Measurements from ENCODE around the gene ZNF764.

Gene ZNF764

DNA sequence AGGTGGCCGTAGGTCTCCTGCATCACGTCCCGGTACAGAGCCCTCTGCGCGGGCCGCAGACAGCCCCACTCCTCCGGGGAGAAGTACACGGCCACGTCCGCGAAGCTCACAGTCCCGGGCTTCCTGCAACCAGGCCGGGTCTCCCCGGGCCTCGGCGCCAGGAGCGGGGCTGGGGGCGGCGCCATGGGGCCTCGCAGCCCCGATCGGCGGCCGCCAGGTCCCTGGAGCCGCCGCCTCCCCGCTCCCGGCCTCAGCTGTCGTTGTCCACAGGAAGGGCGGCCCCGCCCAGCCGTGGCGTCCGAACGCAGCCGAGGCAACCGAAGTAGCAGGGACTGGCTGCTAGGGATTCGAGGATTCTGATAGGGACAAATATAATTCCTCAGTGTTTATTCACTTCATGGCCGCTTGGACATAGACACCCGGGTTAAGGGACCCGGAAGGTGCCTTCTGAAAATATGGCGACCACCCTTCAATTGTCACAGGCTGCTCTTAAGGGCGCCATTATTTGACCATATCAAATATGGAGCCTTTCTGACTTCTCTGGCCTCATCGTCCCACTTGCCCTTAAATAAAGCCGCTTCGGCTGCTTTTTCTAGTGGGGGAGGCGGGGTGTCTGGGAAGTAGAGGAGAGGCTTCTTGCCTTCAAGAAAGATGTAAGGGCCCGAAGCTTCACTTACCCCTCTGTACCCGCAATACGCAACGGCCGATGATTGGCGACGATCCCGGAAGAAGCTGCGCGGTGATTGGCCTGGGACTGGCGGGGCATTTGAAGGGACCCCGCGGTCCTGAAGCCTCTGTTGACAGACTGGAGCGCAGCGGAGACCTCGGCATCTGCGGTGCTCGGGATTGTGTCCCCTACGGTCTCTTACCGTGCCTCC lies 13.5 kb upstream of the ZNF764 start, which contains the start of gene ZNF688:
TSS of gene ZNF688 (minus strand) at position 270 of the 878 bp plus-strand sequence. CDS start at position 185, 85 bp downstream.
- peak within 1 kb of the TSS; percentile 89 for H3K27ac ChIP-seq (ENCODE audit: low read depth, low read length)
- peaks cover 0 to 1% (median 0%) of the 10 kb centered on the region in 5 donors for H3K36me3 ChIP-seq (ENCODE audit: control insufficient read depth in 5 of 5, insufficient read depth in 5 of 5, low read length in 5 of 5)
- H3K4me1 ChIP-seq (ENCODE audit: control insufficient read depth in 5 of 5, insufficient read depth in 5 of 5, low read length in 5 of 5), result peaks cover 10 to 27% (median 23%) of the 10 kb centered on the region in 5 donors
- peak within 1 kb of the TSS; percentile 48 to 96 (median 92) for H3K9ac ChIP-seq (ENCODE audit: low read length in 5 of 5)
- H3K27me3 ChIP-seq (ENCODE audit: control insufficient read depth in 5 of 5, insufficient read depth in 4 of 5, low read length in 5 of 5), result no peaks in the 10 kb centered on the region
- H3K9me3 ChIP-seq (ENCODE audit: control insufficient read depth in 5 of 5, low read length in 5 of 5), result no peaks in the 10 kb centered on the region
- peak within 1 kb of the TSS; percentile 80 to 88 (median 87) for H3K4me3 ChIP-seq (ENCODE audit: low read depth in 1 of 5, low read length in 5 of 5)

DNA sequence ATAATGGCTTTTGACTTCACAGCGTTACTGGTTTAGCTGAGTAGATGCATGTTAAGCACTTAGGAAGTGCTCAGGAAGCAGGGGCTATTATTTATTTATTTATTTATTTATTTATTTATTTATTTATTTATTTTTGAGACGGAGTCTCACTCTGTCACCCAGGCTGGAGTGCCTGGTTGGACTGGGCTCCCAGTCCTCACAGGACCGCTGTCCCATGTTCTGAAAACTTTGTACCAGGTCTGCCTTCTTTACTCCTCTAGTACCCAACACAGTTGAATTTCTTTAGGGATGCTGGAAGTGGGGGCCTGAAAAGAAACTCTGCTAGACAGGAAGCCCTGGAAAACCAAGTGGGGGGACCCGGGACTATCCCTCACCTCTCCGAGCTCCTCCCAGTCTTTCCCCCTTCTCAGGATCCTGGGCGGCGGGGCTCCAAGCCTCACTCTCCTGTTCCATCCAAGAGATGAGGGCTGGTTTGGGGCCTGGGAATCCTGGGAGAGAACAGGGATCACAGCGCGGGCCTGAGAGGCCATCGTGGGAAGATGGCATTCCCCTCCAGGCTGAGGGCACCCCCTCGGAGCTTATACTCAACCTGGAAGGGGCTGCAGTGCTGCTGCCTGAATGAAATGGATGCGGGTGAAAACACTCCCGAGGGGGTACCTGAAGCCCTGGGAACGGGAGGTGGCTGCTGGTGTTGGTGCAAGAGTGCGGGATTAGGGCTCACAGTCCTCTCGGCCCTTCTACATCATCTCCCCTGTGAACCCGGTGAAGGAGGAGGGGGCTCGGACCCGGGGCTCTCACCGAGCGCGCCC lies 12.7 kb upstream of the ZNF764 start:
- peak overlapping the region; percentile 48 to 96 (median 92) for H3K9ac ChIP-seq (ENCODE audit: low read length in 5 of 5)
- H3K4me3 ChIP-seq (ENCODE audit: low read depth in 1 of 5, low read length in 5 of 5), result peak overlapping the region; percentile 80 to 88 (median 87)
- peak overlapping the region; percentile 89 for H3K27ac ChIP-seq (ENCODE audit: low read depth, low read length)
- no peaks in the 10 kb centered on the region for H3K27me3 ChIP-seq (ENCODE audit: control insufficient read depth in 5 of 5, insufficient read depth in 4 of 5, low read length in 5 of 5)
- no peaks in the 10 kb centered on the region for H3K36me3 ChIP-seq (ENCODE audit: control insufficient read depth in 5 of 5, insufficient read depth in 5 of 5, low read length in 5 of 5)
- peaks cover 10 to 27% (median 23%) of the 10 kb centered on the region in 5 donors for H3K4me1 ChIP-seq (ENCODE audit: control insufficient read depth in 5 of 5, insufficient read depth in 5 of 5, low read length in 5 of 5)
- H3K9me3 ChIP-seq (ENCODE audit: control insufficient read depth in 5 of 5, low read length in 5 of 5), result no peaks in the 10 kb centered on the region

DNA sequence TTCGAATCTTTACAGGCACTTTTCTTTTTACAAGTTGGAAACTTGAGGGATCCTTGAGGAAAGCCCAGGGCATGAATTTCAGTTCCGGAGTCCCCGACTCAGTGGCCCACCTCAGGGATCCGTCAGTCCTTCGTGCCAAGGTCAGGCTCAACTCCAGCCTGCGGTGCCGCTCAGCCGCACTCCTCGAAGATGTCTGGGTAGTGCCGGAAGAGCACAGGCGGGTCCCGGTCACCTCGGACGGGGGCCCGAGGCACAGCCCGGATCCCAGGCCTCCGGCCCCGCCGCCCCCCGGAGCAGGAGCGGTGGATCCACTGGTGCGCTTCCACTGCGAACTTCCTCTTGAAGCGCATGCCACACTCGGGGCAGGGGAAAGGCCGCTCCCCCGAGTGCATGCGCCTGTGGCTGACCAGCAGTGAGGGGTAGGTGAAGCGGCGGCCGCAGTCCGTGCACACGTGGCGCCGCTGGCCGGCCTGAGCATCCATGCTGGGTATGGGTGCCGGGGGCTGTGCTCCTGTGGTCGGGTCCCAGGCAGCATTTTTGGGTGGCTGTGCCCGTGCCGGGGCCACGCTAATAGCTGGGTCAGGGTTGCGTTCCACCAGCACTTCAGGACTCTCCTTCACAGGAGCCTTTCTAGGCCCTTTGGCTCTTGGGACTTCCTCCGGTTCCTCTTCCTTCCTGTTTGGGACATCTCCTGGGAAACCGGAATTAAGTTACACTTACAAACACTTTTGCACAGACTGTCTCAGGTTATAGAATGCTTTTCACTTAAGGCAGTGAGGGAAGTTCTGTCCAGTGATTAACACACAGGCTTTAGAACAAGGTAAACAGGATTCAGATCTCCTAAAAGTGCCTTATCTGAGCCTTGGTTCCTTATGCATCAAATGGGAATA lies 11.8 kb upstream of the ZNF764 start:
- Histone ChIP-seq H3K4me1 (ENCODE audit: control insufficient read depth in 5 of 5, insufficient read depth in 5 of 5, low read length in 5 of 5) (peaks cover 10 to 27% (median 23%) of the 10 kb centered on the region in 5 donors), H3K27ac (ENCODE audit: low read depth, low read length) (no peak overlapping the region), H3K27me3 (ENCODE audit: control insufficient read depth in 5 of 5, insufficient read depth in 4 of 5, low read length in 5 of 5) (no peaks in the 10 kb centered on the region), H3K9me3 (ENCODE audit: control insufficient read depth in 5 of 5, low read length in 5 of 5) (no peaks in the 10 kb centered on the region), H3K36me3 (ENCODE audit: control insufficient read depth in 5 of 5, insufficient read depth in 5 of 5, low read length in 5 of 5) (no peaks in the 10 kb centered on the region), H3K9ac (ENCODE audit: low read length in 5 of 5) (peak overlapping the region in 1 of 5 donors; percentile 35), H3K4me3 (ENCODE audit: low read depth in 1 of 5, low read length in 5 of 5) (peak overlapping the region in 3 of 5 donors; percentile 0 to 24 (median 18))

DNA sequence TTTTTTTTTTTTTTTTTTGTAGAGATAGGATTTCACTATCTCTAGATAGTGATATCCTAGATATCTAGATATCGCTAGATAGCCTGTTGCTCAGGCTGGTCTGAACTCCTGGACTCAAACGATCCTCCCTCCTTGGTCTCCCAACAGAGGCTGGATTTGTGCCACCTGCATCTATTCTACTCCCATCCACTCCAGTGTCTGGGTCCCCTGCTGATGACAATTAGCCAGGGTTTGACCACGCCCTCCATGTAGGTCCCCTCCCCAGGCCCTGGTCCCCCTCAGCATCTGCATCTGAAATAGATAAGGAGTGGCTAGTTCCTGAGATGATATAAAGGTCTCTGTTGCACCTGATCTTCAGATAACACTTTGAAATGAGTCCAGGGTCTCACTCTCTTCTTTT lies 11.1 kb upstream of the ZNF764 start:
- Histone ChIP-seq H3K4me3 (ENCODE audit: low read depth in 1 of 5, low read length in 5 of 5) (no peak overlapping the region), H3K9me3 (ENCODE audit: control insufficient read depth in 5 of 5, low read length in 5 of 5) (no peaks in the 10 kb centered on the region), H3K27ac (ENCODE audit: low read depth, low read length) (no peak overlapping the region), H3K4me1 (ENCODE audit: control insufficient read depth in 5 of 5, insufficient read depth in 5 of 5, low read length in 5 of 5) (peaks cover 10 to 27% (median 23%) of the 10 kb centered on the region in 5 donors), H3K27me3 (ENCODE audit: control insufficient read depth in 5 of 5, insufficient read depth in 4 of 5, low read length in 5 of 5) (no peaks in the 10 kb centered on the region), H3K36me3 (ENCODE audit: control insufficient read depth in 5 of 5, insufficient read depth in 5 of 5, low read length in 5 of 5) (no peaks in the 10 kb centered on the region), H3K9ac (ENCODE audit: low read length in 5 of 5) (no peak overlapping the region)

DNA sequence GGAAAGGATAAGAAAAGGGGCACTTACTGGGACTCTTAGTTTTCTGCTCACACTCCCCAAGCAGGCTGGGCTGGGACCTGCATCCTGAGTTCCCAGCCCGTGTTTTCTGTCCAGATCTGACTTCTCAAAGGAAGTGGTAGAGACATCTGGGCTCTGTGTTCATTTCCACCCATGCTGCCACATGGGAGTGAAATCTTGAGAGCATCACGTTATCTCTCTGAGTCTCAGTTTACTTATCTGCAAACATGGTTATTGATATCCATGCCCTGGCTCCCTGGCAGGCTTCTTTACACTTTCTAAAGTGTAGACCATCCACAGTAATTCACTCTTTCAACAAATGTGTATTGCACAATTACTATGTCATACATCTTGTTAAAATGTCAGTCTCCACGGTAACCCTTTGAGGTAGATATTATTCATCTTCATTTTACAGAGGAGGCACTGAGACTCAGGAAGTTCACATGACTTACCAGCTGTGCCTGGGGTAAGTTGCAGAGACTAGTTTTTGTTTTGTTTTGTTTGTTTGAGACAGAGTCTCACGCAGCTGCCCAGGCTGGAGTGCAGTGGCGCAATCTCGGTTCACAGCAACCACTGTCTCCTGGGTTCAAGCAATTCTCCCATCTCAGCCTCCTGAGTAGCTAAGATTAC lies 9.9 kb upstream of the ZNF764 start:
- Histone ChIP-seq H3K36me3 (ENCODE audit: control insufficient read depth in 5 of 5, insufficient read depth in 5 of 5, low read length in 5 of 5) (no peaks in the 10 kb centered on the region), H3K9ac (ENCODE audit: low read length in 5 of 5) (no peak overlapping the region), H3K27me3 (ENCODE audit: control insufficient read depth in 5 of 5, insufficient read depth in 4 of 5, low read length in 5 of 5) (no peaks in the 10 kb centered on the region), H3K4me1 (ENCODE audit: control insufficient read depth in 5 of 5, insufficient read depth in 5 of 5, low read length in 5 of 5) (peaks cover 10 to 27% (median 23%) of the 10 kb centered on the region in 5 donors), H3K9me3 (ENCODE audit: control insufficient read depth in 5 of 5, low read length in 5 of 5) (no peaks in the 10 kb centered on the region), H3K4me3 (ENCODE audit: low read depth in 1 of 5, low read length in 5 of 5) (no peak overlapping the region), H3K27ac (ENCODE audit: low read depth, low read length) (no peak overlapping the region)

DNA sequence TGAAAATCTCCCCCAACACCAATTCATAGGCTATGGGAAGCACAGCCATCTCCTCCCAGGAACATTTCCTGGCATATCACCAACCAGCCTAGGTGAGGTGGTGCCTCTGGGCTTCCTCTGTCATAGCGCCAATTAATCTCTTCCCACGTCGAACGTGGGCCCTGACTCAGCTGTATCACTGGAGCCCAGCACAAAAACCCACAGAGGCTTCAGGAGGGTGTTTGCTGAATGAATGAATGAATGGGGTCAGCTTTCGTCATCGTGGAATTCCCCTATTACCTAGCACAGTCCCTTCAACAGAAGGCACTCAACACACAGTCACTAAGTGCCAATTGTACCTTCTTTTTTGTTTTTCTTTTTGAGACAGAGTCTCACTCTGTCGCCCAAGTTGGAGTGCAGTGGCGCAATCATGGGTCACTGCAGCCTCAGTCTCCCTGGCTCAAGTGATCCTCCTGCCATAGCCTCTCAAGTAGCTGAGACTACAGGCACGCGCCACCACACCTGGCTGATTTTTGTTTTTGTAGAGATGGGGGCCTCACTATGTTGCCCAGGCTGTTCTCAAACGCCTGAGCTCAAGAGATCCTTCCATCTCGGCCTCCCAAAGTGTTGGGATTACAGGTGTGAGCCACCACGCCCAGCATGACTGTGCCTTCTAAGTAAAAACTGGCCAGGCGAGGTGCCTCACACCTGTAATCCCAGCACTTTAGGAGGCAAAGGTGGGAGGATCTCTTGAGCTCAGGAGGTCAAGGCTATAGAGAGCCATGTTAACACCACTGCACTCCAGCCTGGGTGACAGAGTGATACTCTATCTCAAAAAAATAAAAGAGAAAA lies 9.2 kb upstream of the ZNF764 start:
- H3K27ac ChIP-seq (ENCODE audit: low read depth, low read length), result no peak overlapping the region

DNA sequence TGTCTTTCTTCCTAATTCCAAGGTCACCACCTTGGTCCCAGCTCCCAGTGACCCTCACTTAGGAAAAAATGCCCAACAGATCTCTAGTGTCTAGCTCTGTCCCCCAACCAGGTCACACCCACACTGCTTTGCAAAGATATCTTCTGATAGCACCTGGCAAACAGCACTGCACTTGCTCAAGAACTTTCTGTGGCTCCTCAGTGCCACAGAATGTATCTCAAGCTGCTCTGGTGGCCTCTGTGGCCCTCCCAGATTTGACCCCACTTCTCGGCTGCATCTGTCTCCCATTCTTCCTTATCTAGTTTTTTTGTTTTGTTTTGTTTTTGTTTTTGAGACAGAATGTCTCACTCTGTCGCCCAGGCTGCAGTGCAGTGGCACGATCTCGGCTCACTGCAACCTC lies 8.4 kb upstream of the ZNF764 start:
- H3K4me1 ChIP-seq (ENCODE audit: control insufficient read depth in 5 of 5, insufficient read depth in 5 of 5, low read length in 5 of 5), result peaks cover 8 to 24% (median 16%) of the 10 kb centered on the region in 5 donors
- H3K9ac ChIP-seq (ENCODE audit: low read length in 5 of 5), result no peak overlapping the region
- H3K36me3 ChIP-seq (ENCODE audit: control insufficient read depth in 5 of 5, insufficient read depth in 5 of 5, low read length in 5 of 5), result no peaks in the 10 kb centered on the region
- no peak overlapping the region for H3K4me3 ChIP-seq (ENCODE audit: low read depth in 1 of 5, low read length in 5 of 5)
- no peaks in the 10 kb centered on the region for H3K9me3 ChIP-seq (ENCODE audit: control insufficient read depth in 5 of 5, low read length in 5 of 5)
- H3K27me3 ChIP-seq (ENCODE audit: control insufficient read depth in 5 of 5, insufficient read depth in 4 of 5, low read length in 5 of 5), result no peaks in the 10 kb centered on the region
- no peak overlapping the region for H3K27ac ChIP-seq (ENCODE audit: low read depth, low read length)

More for the DNA sequence above, 9.2 kb upstream of the ZNF764 start:
- Histone ChIP-seq H3K4me3 (ENCODE audit: low read depth in 1 of 5, low read length in 5 of 5) (no peak overlapping the region), H3K9ac (ENCODE audit: low read length in 5 of 5) (no peak overlapping the region), H3K4me1 (ENCODE audit: control insufficient read depth in 5 of 5, insufficient read depth in 5 of 5, low read length in 5 of 5) (peaks cover 10 to 25% (median 20%) of the 10 kb centered on the region in 5 donors), H3K36me3 (ENCODE audit: control insufficient read depth in 5 of 5, insufficient read depth in 5 of 5, low read length in 5 of 5) (no peaks in the 10 kb centered on the region), H3K27me3 (ENCODE audit: control insufficient read depth in 5 of 5, insufficient read depth in 4 of 5, low read length in 5 of 5) (no peaks in the 10 kb centered on the region), H3K9me3 (ENCODE audit: control insufficient read depth in 5 of 5, low read length in 5 of 5) (no peaks in the 10 kb centered on the region)

DNA sequence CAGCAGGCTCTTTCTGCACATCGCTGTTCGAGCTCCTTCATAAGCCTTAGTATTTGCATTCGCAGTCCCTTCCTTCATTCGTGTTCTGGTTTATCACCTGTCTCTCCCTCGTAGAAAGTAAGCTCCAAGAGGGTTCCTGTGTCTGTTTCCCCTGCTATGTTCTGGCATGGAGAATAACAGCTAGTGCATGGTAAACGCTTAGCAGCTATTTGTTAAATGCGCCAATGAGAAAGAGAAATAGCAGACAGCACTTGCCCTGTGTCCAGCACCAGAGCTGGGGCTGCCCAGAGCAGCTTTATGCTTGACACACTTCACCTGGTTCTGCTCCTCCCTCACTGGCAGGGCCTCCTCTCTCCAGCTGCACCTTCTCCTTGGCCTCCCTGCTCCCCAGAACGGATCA lies 7.8 kb upstream of the ZNF764 start:
- Histone ChIP-seq H3K27me3 (ENCODE audit: control insufficient read depth in 5 of 5, insufficient read depth in 4 of 5, low read length in 5 of 5) (no peaks in the 10 kb centered on the region), H3K36me3 (ENCODE audit: control insufficient read depth in 5 of 5, insufficient read depth in 5 of 5, low read length in 5 of 5) (no peaks in the 10 kb centered on the region), H3K9ac (ENCODE audit: low read length in 5 of 5) (no peak overlapping the region), H3K4me1 (ENCODE audit: control insufficient read depth in 5 of 5, insufficient read depth in 5 of 5, low read length in 5 of 5) (peaks cover 6 to 27% (median 18%) of the 10 kb centered on the region in 5 donors), H3K27ac (ENCODE audit: low read depth, low read length) (no peak overlapping the region), H3K4me3 (ENCODE audit: low read depth in 1 of 5, low read length in 5 of 5) (no peak overlapping the region), H3K9me3 (ENCODE audit: control insufficient read depth in 5 of 5, low read length in 5 of 5) (no peaks in the 10 kb centered on the region)

All from subcutaneous abdominal adipose tissue (tissue), 5 donors.